Measurements from ENCODE around the gene DHRS3.
"Not testable (repeated sequence)": the region's sequence is repeated elsewhere in the genome, so short reads cannot be mapped to it uniquely, and the experiment has no call there.

Gene DHRS3, protein sequence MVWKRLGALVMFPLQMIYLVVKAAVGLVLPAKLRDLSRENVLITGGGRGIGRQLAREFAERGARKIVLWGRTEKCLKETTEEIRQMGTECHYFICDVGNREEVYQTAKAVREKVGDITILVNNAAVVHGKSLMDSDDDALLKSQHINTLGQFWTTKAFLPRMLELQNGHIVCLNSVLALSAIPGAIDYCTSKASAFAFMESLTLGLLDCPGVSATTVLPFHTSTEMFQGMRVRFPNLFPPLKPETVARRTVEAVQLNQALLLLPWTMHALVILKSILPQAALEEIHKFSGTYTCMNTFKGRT

GRCh38 chr1:12617901-12618660 is at the start of gene DHRS3:
Gene DHRS3 (minus strand): TSS chr1:12618210. CDS start chr1:12617348, 862 bp downstream.
- DNase-seq (ENCODE audit: low spot score), result peak; percentile 82
- FAIRE-seq, result no peak

- DNase-seq (ENCODE audit: low spot score) (no peak), FAIRE-seq (no peak)
Measured at GRCh38 chr1:12666141-12666735, 48.2 kb upstream of the DHRS3 start.

- no peak for FAIRE-seq
Measured at GRCh38 chr1:12665511-12665910, 47.5 kb upstream of the DHRS3 start.

DNA sequence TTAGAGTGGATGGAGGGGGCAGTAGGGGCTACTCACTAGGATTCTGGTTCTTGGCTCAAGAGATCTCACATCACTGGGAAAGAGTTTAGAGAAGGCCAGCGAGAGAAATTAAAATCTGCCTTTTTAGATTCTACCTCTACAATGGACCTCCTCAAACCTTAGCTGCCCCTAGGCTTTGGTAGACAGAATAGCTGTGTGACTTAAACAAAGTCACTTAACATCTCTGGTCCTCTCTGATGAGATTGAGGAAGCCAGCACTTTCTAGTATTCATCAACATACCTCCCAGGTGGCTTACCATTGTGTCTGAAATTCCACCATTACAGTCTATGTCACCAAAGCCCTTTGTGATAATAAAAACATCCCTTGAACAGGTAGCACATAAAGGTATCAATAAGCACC is 44.5 kb upstream of the DHRS3 start:
- no peak for FAIRE-seq

More at GRCh38 chr1:12665511-12665910, 47.5 kb upstream of the DHRS3 start:
- no peak for DNase-seq (ENCODE audit: low spot score)

DNA sequence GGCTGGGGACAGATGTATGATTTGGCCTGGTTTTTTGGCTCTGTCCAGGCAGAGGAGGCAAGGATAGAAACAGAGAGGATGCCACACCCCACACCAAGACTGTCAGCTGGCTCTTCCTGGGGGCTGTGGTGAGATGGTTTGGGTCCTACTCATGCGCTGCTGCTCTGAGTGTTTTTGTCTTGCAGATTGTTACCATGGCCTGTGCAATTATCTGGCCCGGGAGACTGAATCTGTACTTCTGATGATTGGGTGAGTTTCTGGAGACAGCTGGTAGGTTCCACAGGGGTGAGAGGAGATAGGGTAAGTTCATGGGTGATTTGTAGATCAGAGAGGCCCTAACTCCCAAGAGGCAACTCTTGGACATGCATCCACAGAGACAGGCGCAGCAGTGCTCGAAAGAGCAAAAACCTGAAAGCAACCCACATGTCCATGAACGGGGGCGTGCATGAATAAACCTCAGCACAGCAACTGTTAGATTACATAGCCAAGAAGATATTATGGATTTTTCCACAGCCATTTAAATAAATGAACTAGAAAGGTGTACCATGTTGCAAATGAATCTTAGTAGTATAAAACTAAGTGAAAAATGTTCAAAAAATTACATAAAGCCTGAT is 43.7 kb upstream of the DHRS3 start:
- FAIRE-seq (no peak), DNase-seq (ENCODE audit: low spot score) (no peak)

More for the DNA sequence above, 44.5 kb upstream of the DHRS3 start:
- DNase-seq (ENCODE audit: low spot score), result no peak

- DNase-seq (ENCODE audit: low spot score) (peak; percentile 82), FAIRE-seq (no peak)
Measured at GRCh38 chr1:12658531-12659453, 40.8 kb upstream of the DHRS3 start.

DNA sequence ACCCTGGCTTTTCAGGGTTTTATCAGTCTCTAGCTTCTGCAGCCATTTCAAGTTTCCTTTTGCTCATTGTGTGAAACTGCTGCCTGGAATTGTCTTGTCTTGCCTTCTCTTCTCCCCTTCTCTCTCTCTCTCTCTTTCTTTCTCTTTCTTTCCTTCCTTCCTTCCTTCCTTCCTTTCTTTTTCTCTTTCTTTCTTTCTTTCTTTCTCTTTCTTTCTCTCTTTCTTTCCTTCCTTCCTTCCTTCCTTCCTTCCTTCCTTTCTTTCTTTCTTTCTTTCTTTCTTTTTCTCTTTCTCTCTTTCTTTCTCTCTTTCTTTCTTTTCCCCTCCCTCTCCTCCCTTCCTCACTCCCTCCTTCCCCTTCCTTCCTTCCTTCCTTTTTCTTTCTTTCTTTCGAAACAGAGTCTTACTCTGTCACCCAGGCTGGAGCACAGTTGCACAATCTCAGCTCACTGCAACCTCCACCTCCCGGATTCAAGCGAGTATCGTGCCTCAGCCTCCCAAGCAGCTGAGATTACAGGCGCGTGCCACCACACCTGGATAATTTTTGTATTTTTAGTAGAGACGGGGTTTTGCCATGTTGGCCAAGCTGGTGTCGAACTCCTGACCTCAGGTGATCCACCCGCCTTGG is 40.0 kb upstream of the DHRS3 start:
- not testable (repeated sequence) for FAIRE-seq; DNase-seq (ENCODE audit: low spot score)

DNA sequence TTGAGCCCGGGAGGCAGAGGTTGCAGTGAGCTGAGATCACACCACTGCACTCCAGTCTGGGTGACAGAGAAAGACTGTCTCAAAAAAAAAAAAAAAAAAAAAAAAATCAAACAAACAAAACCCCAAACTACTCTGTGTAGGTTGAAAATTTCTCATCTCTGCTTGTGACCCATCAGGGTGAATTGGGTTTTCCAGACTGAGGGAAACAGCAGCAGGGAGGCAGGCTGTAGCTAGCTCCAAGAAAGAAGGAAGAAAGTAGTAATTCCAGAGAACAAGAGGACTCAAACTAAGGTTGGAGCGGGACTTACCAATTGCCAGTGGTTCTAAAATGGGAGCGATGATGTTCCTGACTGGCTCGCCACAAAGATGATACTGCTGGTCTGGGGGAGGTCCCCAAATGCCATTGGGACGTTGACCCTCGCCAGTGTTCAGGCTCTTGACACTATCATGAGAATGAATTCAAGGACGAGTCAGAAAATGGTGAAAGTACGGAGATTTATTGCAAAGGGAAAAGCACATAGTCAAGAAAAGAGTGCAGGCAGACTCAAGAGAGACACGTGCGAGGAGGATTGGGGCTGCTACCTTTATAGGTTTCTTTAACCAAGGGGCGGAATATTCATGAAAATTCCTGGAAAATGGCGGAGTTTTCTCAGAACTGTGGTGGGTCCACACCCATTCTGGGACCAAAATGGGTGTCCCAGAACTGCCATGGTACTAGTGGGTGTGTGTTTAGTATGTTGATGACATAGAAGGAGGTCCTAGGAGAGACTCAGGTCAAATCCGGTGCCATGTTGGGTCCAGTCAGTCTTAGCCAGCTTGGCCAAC is 39.3 kb upstream of the DHRS3 start:
- DNase-seq (ENCODE audit: low spot score) (no peak), FAIRE-seq (no peak)

DNA sequence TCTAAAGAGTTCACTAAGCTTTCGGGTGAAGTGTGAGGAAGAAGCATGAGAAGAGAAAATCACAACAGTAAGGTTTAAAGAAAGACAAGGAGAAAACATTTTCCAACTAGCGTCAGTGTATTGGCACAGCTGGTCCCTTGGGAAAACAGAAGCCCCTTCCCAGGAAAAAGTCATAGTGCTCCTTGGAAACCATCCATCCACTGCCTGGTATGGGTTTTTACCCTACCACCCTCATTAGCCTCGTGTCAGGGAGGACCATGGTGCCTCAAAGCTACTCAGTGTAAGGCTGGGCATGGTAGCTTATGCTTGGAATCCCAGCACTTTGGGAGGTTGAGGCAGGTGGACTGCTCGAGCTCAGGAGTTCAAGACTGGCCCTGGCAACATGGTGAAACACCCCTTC is 38.6 kb upstream of the DHRS3 start:
- FAIRE-seq, result no peak
- DNase-seq (ENCODE audit: low spot score), result no peak

DNA sequence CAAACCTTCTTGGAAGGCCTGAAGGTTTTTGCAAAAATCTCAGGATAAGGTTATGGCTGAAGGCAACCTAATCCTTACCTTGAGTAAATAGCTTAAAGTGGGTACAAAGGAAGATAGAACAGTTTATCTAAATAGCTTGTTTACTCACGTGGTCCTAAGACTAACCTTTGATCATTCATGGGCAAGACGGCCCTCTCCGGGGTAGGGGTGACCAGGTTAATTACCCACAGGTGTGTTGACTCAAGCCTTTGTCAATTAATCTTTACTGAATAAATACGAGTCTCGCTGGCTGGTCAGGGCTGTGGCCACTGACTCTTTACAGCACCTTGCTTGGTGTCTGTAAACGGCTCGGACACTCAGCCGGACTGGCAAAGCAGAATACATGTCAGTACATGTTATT is 36.6 kb upstream of the DHRS3 start:
- FAIRE-seq (no peak), DNase-seq (ENCODE audit: low spot score) (no peak)

GRCh38 chr1:12654004-12654567 is 36.1 kb upstream of the DHRS3 start:
- no peak for DNase-seq (ENCODE audit: low spot score)

DNA sequence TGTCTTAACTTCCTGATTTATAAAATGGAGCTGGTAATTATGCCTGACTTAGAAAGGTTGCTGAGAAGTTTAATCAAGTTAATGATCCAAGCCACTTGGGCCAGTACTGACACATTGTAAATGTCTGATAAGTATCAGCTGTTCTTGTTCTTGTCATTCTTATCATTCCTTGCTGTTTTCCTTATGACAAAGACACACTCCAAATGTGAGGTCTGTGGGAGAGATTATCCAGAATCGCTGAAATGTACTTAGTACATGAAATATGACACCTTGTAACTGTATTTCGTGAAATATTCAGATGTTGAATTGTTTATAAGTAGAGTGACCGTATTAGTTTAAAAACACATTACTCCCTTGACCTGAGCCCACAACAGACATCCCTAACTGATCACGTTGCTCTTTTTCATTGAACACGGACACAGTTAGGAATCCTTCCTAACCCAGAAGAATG is 32.0 kb upstream of the DHRS3 start:
- no peak for FAIRE-seq

More at GRCh38 chr1:12654004-12654567, 36.1 kb upstream of the DHRS3 start:
- no peak for FAIRE-seq

DNA sequence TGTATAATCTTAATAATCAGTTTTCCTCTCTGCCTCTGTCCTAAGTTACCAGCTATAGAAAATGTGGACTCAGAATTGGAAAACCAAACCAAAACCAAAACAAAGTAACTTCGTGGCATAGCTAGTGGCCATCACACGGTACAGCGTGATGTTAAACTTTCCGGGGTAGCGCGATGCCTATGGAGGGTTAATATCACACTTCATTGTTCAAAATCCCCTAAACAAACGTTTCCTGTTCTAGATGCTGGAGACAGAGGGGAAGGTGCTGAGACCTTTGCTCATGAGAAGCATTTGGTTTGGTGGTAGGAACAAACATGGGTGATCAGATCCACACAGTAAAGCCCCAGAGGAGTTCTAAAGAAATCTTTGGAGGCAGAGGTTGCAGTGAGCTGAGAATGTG is 30.7 kb upstream of the DHRS3 start:
- FAIRE-seq, result no peak
- DNase-seq (ENCODE audit: low spot score), result no peak

More for the DNA sequence above, 32.0 kb upstream of the DHRS3 start:
- DNase-seq (ENCODE audit: low spot score), result no peak

DNA sequence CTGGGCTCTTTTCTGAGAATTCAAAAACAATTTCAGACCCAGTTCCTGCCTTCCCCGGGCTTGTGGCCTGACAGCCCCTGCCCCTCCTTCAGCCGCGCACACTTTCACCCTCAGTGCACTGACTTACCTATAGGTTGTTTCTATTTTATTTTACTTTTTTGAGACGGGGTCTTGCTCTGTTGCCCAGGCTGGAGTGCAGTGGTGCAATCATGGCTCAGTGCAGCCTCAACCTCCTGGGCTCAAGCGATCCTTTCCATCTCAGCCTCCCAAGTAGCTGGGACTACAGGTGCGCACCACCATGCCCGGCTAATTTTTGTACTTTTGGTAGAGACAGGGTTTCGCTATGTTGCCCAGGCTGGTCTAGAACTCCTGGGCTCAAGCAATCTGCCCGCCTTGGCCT is 27.4 kb upstream of the DHRS3 start:
- DNase-seq (ENCODE audit: low spot score); FAIRE-seq: not testable (repeated sequence)

- FAIRE-seq (no peak), DNase-seq (ENCODE audit: low spot score) (no peak)
Measured at GRCh38 chr1:12644829-12645228, 26.8 kb upstream of the DHRS3 start.

- FAIRE-seq (no peak), DNase-seq (ENCODE audit: low spot score) (no peak)
Measured at GRCh38 chr1:12644237-12644636, 26.2 kb upstream of the DHRS3 start.

GRCh38 chr1:12643785-12644184 is 25.8 kb upstream of the DHRS3 start, which contains the start of gene AADACL4:
Gene AADACL4 (plus strand): TSS chr1:12644085. CDS start chr1:12644547, 462 bp downstream.
- no peak for FAIRE-seq
- DNase-seq (ENCODE audit: low spot score), result no peak

- no peak for FAIRE-seq
Measured at GRCh38 chr1:12643079-12643478, 25.1 kb upstream of the DHRS3 start.

DNA sequence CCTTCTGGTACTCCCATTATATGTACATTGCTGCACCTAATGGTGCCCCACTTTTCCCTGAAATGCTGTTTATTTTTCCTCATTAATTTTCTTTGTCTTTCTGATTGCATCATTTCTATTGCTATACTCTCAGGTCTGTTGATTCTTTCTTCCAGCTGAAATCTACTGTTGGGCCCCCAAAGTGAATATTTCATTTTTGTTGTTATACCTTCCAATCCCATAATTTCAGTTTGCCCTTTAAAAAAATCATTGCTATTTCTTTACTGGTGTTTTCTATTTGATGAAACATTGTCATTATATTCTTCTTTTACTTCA is 22.9 kb upstream of the DHRS3 start:
- FAIRE-seq (no peak), DNase-seq (ENCODE audit: low spot score) (no peak)

More at GRCh38 chr1:12643079-12643478, 25.1 kb upstream of the DHRS3 start:
- DNase-seq (ENCODE audit: low spot score), result no peak

Data from urothelium cell line (cell line).